ENCODE measurements around the gene FAHD1.
A peak's percentile ranks its signal among the peaks of the same experiment; 100 is the strongest.

DNA sequence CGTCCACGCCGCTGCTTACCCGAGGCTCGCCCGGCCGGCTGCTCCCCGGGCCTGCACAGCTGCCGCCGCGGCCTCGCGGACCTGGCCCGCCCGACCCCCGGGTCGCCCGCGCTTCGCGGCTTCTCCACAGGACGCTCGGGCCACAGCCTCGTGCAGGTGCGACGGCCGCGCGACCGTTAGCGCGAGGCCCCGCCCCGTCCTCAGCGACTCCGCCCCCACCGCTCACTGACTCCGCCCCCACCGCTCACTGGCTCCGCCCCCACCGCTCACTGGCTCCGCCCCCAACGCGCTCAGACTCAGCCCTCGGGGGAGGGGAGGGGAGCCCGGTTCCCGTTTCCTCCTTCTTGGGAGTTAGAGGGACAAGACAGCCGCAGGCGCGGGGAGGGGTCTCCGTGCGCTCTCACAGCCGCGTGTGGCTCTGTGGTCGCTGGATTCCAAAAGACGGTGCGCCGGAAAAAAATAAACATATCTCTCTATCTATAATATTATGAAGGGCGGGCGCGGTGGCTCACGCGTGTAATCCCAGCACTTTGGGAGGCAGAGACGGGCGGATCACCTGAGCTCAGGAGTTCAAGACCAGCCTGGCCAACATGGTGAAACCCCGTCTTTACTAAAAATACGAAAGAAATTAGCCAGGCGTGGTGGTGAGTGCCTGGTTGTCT, 45.1 kb downstream of the FAHD1 start, which contains the start of gene MEIOB:
- TF ChIP-seq, protein P1, sequence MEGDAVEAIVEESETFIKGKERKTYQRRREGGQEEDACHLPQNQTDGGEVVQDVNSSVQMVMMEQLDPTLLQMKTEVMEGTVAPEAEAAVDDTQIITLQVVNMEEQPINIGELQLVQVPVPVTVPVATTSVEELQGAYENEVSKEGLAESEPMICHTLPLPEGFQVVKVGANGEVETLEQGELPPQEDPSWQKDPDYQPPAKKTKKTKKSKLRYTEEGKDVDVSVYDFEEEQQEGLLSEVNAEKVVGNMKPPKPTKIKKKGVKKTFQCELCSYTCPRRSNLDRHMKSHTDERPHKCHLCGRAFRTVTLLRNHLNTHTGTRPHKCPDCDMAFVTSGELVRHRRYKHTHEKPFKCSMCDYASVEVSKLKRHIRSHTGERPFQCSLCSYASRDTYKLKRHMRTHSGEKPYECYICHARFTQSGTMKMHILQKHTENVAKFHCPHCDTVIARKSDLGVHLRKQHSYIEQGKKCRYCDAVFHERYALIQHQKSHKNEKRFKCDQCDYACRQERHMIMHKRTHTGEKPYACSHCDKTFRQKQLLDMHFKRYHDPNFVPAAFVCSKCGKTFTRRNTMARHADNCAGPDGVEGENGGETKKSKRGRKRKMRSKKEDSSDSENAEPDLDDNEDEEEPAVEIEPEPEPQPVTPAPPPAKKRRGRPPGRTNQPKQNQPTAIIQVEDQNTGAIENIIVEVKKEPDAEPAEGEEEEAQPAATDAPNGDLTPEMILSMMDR (IDR thresholded peaks at IDR 0.05; ENCODE audit: poor library complexity) = no peak
- TF ChIP-seq EZH2 (IDR thresholded peaks at IDR 0.05; ENCODE audit: borderline replicate concordance) = peak; percentile 89
- TF ChIP-seq EZH2phosphoT487 (IDR thresholded peaks at IDR 0.05; ENCODE audit: low read depth, severe bottlenecking, unreplicated experiment) = no peak
